Stimulated activated CD8-positive, alpha-beta memory T cell treated with anti-CD3 and anti-CD28 coated beads, Interleukin-15, amount 100 ng/mL, for 4 hours (primary cell): ENCODE data around the gene SCRN2.

Experiments
- DNase-seq, 2 donors: peaks; one replicate each; pipeline ENCODE4 v3.0.0-alpha.2; 2020; ENCODE audit warnings: low read depth in 2 of 2

The SCRN2 gene

DNA sequence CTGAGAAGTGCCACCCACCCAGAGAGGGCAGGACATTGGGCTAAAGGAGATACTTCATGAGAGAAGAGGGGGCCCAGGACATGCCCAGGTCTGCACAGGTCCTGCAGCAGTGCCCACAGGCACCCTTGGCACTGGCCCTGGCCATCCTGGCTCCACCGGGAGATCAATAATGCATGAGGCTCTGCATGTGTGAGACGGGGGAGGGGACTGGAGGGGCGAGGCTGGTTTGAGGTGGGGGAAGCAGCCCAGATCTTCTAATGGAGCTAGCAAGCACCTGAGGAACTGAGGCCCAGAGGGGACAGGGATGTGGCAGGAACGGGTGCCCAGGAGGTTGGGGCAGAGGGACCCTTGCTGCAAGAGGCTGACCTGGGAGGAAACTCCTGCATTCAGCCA lies 20.0 kb downstream of the SCRN2 start:
- DNase-seq: no peak

DNA sequence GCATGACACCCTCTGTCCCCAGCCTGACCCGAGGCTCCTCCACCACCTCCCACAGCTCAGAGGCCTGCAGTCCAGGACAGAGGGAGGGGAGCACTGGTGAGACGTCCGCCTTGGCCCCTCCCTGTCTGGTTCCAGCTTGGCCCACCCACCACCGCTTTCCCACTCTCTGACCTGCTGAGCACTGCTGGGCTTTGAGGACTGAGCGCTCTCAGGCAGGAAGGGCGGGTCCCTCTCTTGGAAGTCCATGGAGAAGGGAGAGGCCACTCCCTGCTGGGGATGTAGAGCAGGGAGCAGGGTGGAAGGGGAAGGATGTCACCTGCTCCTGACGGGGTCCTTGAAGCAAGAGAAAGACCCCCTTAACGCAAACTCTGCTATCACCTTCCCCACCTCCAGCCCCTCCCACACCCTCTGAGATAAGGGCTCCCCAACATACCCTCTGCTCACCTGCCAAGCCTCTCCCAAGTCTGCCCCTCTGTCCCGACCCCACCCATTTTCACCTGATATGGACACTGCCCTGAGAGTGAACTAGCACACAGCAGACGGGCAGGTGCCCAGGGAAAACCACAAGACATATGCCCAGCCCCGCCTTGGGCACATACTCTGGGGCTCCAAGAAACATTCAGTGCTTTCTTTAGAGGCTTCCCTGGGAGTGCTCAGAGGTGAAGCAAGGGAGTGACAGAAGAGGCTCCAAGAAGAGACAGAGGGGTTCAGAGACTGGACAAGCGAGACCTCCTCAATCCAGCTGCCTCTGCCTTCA lies 20.9 kb downstream of the SCRN2 start:
- no peak for DNase-seq

DNA sequence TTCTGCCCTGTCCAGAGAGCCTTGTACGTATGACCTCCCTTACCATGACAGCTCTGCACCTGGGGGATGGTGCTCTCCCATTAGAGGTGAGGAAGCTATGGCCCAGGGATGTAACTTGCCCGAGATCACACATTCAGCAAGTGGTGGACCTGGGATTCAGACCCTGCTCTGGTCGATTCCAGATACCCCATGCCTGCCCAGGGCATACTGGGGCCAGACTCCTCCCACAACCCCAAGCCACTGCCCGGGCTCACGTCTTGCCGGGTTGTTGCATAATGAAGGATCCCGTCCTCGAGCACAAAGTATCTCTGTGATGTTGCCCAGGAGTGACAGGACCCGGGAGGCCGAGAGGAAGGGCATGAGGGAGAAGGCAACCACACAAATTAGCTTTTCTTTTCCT lies 21.6 kb downstream of the SCRN2 start:
- no peak for DNase-seq

DNA sequence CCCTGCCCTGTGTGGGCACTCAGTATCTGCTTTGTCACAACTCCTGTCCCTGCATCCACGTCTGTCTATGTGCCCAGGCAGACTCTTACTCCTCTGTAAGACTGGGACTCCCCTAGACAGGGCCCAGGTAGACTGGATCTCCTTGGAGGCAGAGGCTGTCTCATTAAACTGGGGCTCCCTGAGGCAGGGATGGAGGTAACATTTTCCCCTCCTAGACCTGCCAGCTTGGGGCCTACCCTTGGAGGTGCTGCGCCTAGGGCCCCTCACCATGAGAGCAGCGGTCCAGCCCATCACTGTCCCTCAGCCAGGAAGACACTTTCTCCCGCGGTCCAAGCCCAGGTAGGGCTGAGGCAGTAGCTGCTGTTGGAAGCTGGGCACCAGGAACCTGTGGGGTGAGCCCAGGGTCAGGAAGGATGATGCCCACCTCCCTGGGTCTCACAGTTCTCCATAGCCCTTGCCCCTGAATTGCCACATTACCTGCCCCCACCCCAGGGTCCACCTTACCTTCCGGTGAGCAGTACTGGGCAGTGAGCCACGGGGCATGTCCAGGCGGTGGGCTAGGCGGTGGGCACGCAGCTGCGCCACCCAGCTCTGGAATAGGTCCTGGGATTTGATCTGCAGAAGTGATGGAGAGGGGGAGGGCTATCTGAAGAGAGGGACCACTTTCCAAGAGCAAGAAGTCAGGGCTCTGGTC lies 22.9 kb downstream of the SCRN2 start:
- no peak for DNase-seq

DNA sequence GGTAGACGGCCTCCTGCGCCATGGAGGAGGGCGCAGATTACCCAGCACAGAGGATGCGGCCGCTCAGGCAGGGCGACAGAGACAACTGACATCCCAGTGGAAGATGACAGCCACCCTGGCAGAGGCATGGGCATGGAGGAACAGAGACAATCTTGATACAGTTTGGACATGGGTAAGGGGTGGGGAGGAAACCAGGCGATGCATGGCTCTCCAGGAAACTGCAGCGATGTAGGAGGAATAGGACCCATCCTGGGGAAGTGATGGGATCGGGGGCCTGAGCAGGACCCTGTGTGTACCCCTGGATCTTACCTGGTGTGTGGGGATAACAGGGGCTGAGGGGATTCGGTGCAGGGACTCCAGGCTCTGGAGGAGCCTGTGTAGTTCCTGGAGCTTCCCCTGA lies 24.1 kb downstream of the SCRN2 start:
- no peak for DNase-seq

DNA sequence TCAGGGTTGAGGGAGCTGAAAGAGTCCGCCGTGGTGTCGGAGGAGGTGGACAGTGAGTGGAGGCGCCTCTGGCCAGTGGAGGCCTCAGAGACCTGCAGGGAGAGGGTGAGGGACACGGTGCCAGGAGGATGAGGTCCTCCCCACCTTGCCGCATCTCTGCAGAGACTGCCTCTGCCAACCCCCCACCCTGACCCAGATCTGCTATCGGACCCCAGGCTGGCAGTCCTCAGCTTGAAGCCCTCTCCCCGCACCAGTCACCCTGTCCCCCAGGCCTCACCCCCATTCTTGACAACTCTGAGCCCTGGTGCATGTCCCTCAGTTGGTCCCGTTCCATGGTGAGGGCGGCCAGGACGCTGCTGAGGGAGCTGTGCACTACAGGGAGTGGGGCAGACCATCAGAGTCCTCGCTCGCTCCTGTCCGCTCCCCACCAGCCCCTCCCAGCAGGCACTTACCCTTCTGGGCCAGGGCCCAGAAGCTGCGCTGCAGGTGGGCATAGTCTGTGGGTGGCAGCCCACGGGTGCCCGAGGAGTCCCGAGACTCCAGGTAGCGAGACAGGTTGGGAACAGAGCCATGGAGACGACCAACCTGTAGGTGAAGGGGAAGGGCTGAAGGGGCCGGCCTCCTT lies 24.9 kb downstream of the SCRN2 start:
- DNase-seq: no peak

DNA sequence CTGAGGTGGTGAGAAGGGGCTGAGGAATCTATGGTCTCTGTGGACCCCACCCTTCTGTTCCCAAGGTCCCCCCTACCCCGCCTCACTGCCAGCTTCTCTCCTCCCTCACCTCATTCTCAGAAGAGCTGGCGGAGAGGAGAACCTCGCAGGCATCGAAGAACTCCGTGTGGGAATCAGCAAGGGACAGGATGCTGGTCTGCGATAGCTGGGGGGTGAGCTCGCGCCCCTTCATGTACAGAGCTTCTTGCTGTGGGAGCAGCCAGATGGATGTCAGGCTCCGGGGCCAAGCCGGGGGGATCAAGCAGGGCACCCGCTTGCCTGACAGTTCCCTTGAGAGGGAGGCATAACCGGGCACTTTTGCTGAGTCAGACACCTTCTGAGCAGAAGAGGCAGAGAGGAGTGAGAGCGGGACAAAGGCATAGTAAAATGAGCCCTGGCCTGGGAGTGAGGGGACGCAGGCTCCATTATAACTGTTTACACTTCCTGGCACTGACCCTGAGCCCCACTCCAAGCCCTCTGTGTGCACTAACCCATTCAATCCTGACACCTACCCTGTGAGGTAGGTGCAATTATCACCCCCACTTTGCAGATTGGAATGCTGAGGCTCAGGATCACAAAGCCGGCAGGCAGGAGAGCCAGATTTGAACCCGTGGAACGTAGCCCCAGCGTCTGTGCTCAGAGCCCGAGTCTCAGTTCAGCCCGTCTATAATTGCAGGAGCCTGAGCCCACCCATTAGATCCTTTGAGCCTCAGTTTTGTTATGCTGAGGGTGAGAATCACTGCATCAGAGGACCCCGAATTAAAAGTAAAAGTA lies 25.8 kb downstream of the SCRN2 start:
- no peak for DNase-seq

DNA sequence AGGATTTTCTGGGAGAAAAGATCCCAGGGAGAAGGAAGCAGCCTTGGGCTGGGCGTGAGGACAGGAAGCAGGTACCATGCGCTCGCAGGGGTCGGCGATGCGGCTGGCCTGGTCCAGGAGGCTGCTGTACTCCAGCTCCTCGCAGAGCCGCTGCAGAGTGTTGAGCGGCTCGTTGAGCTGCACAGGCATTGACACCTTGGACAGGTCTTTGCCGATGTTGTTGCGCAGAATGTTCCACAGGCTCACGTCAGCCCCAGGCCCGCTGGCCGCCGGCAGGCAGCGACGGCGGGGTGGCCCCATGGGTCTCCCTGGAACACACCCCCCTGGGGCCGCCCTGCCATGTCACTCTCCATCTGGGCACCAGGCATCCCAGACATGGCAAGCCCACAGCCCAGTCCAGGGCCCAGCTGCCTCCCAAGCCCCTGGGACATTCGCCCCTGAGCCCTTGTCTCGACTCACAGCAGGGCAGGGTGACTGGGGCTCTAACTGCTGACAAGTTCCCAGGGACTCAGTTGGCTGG lies 27.5 kb downstream of the SCRN2 start:
- DNase-seq: no peak

DNA sequence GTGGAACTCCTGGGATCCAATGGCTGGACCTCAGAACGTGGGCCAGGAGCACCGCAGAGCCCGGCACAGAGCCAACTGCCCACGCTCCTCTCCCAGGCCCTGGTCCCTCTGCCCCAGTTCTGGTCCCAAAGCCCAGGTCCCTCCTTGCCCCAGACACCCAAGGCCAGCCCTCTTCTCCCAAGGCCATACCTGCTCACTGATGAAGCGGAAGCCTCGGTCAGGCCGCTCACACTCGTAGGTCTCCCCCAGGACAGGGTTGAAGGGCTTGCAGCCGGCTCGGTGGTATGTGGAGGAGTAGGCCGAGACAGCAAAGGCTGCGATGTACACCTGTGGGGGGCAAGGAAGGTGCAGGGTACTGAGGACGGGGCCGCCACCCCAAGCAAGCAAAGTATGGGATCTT lies 28.0 kb downstream of the SCRN2 start:
- no peak for DNase-seq

DNA sequence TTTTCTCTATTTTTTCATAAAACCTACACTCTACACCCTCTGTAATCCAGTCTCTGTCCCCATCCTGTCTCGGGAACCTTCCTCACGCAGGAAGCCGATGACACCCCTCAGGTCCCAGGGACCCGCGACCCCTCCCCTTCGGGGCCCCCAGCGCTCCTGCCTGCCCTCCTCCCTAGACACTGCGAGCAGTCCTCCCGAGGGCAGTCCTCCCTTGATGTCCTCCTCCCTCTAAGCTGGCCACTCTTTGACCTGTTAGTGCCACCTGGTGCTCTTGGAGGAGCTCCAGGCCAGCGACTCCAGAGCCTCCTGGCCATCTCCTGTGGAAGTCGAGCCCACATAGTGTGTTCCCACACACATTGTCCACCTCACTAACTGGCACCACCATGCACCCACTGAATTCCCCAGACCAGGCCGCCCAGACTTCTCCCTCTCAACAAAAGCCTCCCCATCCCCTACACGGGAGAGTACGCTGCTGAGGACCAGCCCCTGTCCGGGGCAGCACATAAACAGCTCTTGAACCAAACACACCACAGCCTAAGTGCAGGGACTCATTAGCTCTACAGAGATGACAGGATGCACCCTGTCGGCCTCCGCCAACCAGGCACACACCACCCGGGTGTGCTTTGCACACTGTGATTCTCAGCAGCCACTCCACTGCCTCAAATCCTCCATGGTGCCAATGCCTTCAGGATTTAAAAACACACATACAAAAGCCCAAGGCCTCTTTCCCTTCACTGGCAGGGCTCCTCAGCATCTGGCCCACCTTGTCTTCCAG lies 28.7 kb downstream of the SCRN2 start:
- no peak for DNase-seq

DNA sequence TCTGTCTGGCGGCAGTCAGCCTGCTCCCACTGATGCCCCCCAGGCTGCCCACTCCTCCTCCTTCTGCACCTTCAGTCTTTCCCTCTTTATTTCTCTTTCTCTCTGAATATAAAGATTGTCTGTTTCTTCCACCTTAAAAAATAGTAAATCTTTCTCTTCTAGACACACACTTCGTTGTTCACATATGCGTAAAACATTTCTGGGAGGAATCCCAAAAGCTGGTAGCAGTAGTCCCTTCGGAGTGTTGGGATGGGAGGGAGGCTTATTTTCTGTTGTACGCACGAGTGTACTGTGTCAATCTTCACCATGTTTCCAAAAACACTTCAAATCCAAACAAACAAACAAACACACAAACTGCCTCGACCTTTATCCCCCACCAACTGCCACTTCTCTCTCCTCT lies 29.4 kb downstream of the SCRN2 start:
- no peak for DNase-seq

DNA sequence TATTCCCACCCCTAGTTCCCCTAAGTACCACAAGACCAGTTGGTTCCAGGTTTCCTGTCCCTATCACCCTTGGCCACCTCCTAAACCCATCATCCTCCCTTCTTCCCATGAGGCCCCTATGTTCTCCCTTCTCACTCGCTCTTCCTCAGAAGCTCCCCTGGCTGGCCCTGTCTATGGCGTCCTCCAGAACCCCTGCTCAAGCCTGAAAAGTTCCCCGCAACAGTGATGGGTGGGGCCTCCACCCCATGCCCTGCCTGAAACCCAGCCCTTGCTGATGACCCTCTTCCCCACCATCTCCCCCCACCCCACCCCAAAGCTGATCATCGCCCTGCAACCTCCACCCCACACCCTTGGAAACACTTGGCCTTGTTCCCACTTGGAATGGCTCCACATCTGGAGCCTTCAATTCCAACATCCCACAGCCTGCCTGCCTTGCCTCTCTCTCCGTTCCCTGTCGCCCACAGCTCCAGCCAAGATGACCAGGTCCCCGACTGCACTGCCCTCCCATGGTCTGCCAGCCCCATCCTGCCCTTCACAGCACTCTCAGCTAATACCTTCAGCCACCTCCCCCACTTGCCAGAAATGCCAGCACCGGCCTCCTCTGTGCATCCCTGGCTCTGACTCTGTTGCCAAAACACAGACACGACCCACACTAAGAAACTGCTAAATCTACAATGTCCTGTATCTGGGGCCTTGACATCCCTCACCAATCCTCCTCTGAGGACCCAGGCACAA lies 30.0 kb downstream of the SCRN2 start:
- no peak for DNase-seq

DNA sequence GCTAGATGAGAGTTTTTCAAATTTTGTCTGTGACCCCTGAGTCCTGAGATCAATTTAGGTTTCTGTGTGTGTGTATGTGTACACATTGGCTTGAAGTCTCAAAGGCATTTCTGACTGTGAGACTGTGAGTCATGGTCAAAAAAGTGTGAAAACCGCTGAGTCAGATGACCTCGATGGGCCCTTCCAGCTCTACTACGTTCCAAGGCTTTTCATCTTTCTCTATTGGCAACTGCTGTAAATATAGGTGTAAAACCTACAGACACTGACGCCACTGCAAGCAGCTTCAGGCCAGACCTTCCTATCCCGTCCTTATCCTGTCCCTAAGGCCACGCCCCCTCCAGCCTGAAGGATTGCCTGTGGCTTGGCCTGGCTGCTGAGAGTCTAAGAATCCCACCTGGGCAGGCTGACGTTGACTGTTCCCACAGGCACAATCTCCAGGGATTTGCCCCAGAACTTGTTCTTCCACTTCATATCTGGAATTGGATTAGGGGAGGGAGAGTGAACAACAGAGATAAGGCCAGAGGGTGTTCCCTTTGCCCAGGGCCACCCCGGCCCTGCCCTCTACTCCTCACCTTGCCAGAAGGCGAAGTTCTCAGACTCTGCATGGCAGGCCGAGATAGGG lies 30.8 kb downstream of the SCRN2 start:
- no peak for DNase-seq

DNA sequence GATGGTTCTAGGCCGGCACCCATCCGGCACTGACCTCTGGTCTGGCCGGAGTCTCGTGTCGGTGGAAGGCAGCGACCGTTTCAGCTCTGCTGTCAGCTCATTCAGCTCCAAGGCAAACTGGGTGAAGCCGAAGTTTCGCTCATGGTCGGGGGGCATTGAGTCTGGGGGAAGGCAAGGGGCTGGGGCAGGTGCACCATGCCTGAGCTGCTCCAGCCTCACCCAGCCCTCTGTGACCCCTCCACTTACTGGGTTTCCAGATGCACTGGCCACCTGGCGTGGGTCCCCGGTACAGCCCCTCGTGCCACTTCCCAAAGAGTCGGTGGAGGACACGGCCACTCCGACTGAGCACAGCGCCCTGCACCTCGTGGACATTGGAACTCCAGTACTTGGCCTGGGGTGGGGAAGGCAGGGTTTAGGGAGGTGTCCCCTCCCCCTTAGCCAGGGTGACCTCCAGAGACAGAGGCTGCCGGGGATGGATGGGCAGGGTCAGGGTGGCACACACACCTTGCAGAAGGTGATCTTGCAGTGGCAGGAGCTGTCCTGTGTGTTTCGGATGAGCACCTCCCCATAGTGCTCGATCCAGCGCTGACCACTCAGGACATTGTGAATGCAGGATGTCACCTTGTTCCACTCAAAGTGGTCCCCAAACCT lies 32.1 kb downstream of the SCRN2 start:
- no peak for DNase-seq

DNA sequence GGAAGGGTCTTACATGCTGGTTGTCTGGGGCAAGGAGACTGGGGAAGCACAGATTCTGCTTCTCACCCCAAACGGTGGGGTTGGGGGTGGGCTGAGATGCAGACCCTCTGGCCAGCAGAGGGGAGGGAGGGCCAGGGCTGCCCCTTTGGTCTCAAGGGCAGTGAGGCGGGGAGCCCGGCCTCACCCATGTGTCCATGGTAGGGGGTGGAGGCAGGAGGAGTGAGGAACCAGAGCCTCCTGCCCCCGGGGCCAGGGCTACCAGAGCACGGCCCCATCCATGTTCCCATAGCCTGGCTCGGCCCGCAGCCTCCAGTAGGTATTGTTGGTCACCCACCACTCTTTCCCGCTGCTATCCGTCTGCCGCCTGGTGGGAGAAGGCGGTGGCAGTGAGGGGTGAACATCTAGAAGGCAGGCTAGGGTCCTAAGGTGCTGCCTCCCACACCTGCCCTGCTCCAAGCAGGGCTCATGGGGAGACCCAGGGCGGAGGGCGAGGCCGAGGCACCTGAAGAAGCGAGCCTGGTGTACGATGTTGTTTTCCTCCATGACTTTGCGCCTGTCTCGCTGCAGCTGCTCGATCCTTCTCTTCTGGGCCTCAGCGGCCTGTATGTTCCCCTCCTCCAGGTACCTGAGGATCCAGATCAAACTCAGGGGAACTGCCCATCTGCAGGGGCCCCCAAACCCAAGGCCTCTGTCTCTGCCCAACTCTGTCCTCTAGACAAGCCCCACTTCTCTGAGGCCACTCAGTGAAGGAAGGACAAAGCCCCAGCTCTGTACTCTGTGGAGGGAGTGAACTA lies 32.8 kb downstream of the SCRN2 start:
- DNase-seq: no peak

DNA sequence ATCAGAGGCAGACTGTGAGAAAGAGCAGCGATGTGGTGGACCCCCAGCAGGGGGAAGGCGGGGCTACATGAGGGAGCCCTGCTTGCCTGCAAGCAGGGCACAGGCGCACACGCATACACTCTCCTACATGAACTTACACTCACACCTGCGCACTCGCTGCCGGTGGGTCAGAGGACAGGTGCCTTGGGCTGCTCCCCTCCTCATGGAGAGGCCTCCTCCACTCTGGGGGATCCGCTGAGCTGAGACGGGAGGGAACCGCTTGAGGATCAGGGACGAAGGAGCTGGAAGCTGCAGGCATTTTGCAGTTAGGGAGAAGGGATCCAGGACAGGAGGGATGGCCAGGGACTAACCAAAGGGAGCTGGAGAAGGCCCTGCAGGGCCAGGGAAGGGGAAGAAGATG lies 33.7 kb downstream of the SCRN2 start:
- no peak for DNase-seq

DNA sequence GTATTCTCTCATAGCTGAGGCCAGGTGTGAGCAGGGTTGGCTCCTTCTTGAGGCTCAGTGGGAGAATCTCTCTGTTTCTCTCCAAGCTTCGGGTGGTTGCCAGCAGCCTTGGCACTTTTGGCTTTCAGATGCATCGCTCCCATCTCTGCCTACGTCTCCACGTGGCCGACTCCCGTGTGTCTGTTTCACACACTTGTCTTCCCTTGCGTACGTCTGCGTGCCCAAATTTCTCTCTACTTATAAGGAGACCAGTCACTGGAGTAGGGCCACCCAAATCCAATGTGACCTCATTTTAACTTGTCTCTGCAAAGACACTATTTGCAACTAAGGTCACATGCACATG lies 34.2 kb downstream of the SCRN2 start:
- no peak for DNase-seq

DNA sequence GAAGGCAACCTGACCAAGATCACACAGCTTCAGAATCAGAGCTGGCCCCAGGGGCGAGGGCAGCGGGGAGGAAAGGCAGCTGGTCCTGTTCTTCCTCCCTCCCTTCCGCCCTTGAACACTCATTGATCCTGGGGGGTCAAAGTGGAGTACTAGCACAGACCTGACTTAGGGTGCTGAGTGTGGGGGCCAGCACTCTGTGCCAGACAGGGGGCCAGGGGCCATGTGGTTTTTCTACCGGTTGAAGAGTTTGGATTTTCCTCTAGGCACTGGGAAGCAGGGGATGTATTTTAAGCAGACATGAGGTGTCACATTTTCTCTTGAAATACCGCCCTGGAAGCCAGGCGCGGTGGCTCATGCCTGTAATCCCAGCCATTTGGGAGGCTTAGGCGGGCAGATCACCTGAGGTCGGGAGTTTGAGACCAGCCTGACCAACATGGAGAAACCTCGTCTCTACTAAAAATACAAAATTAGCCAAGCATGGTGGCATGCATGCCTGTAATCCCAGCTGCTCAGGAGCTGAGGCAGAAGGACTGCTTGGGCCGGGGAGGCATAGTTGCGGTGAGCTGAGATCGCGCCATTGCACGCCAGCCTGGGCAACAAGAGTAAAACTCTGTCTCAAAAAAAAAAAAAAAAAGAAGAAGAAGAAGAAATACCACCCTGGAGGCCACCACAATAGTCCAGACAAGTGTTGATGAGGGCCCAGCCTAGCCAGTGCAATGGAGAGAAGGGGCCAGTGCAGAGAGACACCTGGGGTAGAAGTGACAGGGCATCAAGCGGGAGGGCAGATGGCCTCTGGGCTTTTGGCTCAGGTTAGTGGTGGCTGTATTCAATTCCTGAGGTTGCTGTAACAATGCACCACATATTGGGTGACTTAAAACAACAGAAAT lies 34.8 kb downstream of the SCRN2 start:
- DNase-seq: no peak
